ENCODE measurements around the gene WDR12. TPM values are rescaled to one million over a fixed set of nuclear protein-coding genes. Genes with fewer than 3 reads are reported as not detected.
"Not testable (repeated sequence)": the region's sequence is repeated elsewhere in the genome, so short reads cannot be mapped to it uniquely, and the experiment has no call there.

WDR12 gene
- total RNA-seq, 1 experiment from 2014 or later = 129 TPM

GRCh38 chr2:202910698-202911097, 775 bp downstream of the WDR12 start:
- Histone ChIP-seq H3K9me3 (ENCODE audit: low read length) (no peaks in the 10 kb centered on the region), H3K36me3 (ENCODE audit: insufficient read depth, low read length) (peaks cover 17% of the 10 kb centered on the region), H3K4me1 (ENCODE audit: low read length) (peaks cover 27% of the 10 kb centered on the region), H2AFZ (ENCODE audit: low read length) (no peak overlapping the region), H3K27ac (ENCODE audit: low read length) (peak overlapping the region; percentile 94), H4K20me1 (ENCODE audit: insufficient read depth, low read depth, low read length) (no peaks in the 10 kb centered on the region), H3K4me3 (ENCODE audit: low read length) (peak overlapping the region; percentile 99), H3K4me2 (ENCODE audit: low read depth, low read length, poor library complexity, severe bottlenecking) (peak overlapping the region; percentile 93), H3K27me3 (ENCODE audit: low read length) (no peaks in the 10 kb centered on the region), H3K9me2 (replicated peaks; ENCODE audit: insufficient read depth, low read length) (no peaks in the 10 kb centered on the region), H3K79me2 (ENCODE audit: low read length) (peaks cover 63% of the 10 kb centered on the region), H3K9ac (ENCODE audit: low read length) (peak overlapping the region; percentile 87)
- DNase-seq = peak; percentile 48

GRCh38 chr2:202910250-202910649, 1.2 kb downstream of the WDR12 start:
- peak overlapping the region; percentile 87 for H3K9ac ChIP-seq (ENCODE audit: low read length)
- peak overlapping the region; percentile 94; the same call in 1 of the 2 replicates for H3K27ac ChIP-seq (ENCODE audit: low read length)
- H3K4me2 ChIP-seq (ENCODE audit: low read depth, low read length, poor library complexity, severe bottlenecking) = peak overlapping the region; percentile 93
- H2AFZ ChIP-seq (ENCODE audit: low read length); H3K9me2 ChIP-seq (replicated peaks; ENCODE audit: insufficient read depth, low read length); DNase-seq; H3K27me3 ChIP-seq (ENCODE audit: low read length); H3K9me3 ChIP-seq (ENCODE audit: low read length); H4K20me1 ChIP-seq (ENCODE audit: insufficient read depth, low read depth, low read length): not testable (repeated sequence)
- H3K36me3 ChIP-seq (ENCODE audit: insufficient read depth, low read length) = peaks cover 22% of the 10 kb centered on the region
- H3K4me1 ChIP-seq (ENCODE audit: low read length) = peaks cover 27% of the 10 kb centered on the region
- H3K4me3 ChIP-seq (ENCODE audit: low read length) = peak overlapping the region; percentile 99
- peaks cover 67% of the 10 kb centered on the region for H3K79me2 ChIP-seq (ENCODE audit: low read length)

GRCh38 chr2:202909394-202910192, 1.9 kb downstream of the WDR12 start:
- Histone ChIP-seq H3K4me2 (ENCODE audit: low read depth, low read length, poor library complexity, severe bottlenecking) (peak overlapping the region; percentile 93), H2AFZ (ENCODE audit: low read length) (no peak overlapping the region), H4K20me1 (ENCODE audit: insufficient read depth, low read depth, low read length) (no peaks in the 10 kb centered on the region), H3K9ac (ENCODE audit: low read length) (peak overlapping the region; percentile 87; the same call in 1 of the 2 replicates), H3K27ac (ENCODE audit: low read length) (no peak overlapping the region; the same call in 1 of the 2 replicates), H3K9me3 (ENCODE audit: low read length) (no peaks in the 10 kb centered on the region), H3K4me3 (ENCODE audit: low read length) (peak overlapping the region; percentile 99), H3K36me3 (ENCODE audit: insufficient read depth, low read length) (peaks cover 24% of the 10 kb centered on the region), H3K79me2 (ENCODE audit: low read length) (peaks cover 74% of the 10 kb centered on the region), H3K9me2 (replicated peaks; ENCODE audit: insufficient read depth, low read length) (no peaks in the 10 kb centered on the region), H3K4me1 (ENCODE audit: low read length) (peaks cover 27% of the 10 kb centered on the region), H3K27me3 (ENCODE audit: low read length) (no peaks in the 10 kb centered on the region)
- peak; percentile 43 for DNase-seq

- H3K4me2 ChIP-seq (ENCODE audit: low read depth, low read length, poor library complexity, severe bottlenecking) = peak overlapping the region; percentile 93
- peaks cover 84% of the 10 kb centered on the region for H3K79me2 ChIP-seq (ENCODE audit: low read length)
- no peaks in the 10 kb centered on the region for H4K20me1 ChIP-seq (ENCODE audit: insufficient read depth, low read depth, low read length)
- H3K36me3 ChIP-seq (ENCODE audit: insufficient read depth, low read length) = peaks cover 29% of the 10 kb centered on the region
- H3K4me3 ChIP-seq (ENCODE audit: low read length) = no peak overlapping the region
- H2AFZ ChIP-seq (ENCODE audit: low read length) = no peak overlapping the region
- no peak overlapping the region; the same call in 1 of the 2 replicates for H3K27ac ChIP-seq (ENCODE audit: low read length)
- H3K9me3 ChIP-seq (ENCODE audit: low read length) = no peaks in the 10 kb centered on the region
- H3K4me1 ChIP-seq (ENCODE audit: low read length) = peaks cover 23% of the 10 kb centered on the region
- no peak overlapping the region for H3K9ac ChIP-seq (ENCODE audit: low read length)
- DNase-seq = no peak
- no peaks in the 10 kb centered on the region for H3K27me3 ChIP-seq (ENCODE audit: low read length)
- H3K9me2 ChIP-seq (replicated peaks; ENCODE audit: insufficient read depth, low read length) = no peaks in the 10 kb centered on the region
Observed at GRCh38 chr2:202908186-202908585, 3.3 kb downstream of the WDR12 start.

GRCh38 chr2:202905507-202905906, 6.0 kb downstream of the WDR12 start:
- H3K4me2 ChIP-seq (ENCODE audit: low read depth, low read length, poor library complexity, severe bottlenecking); DNase-seq; H3K27me3 ChIP-seq (ENCODE audit: low read length); H3K9me3 ChIP-seq (ENCODE audit: low read length); H3K9ac ChIP-seq (ENCODE audit: low read length); H3K4me3 ChIP-seq (ENCODE audit: low read length); H2AFZ ChIP-seq (ENCODE audit: low read length); H3K27ac ChIP-seq (ENCODE audit: low read length); H4K20me1 ChIP-seq (ENCODE audit: insufficient read depth, low read depth, low read length); H3K9me2 ChIP-seq (replicated peaks; ENCODE audit: insufficient read depth, low read length): not testable (repeated sequence)
- Histone ChIP-seq H3K36me3 (ENCODE audit: insufficient read depth, low read length) (peaks cover 36% of the 10 kb centered on the region), H3K79me2 (ENCODE audit: low read length) (peaks cover 92% of the 10 kb centered on the region), H3K4me1 (ENCODE audit: low read length) (peaks cover 23% of the 10 kb centered on the region)

GRCh38 chr2:202885190-202885589, 26.3 kb downstream of the WDR12 start:
- no peaks in the 10 kb centered on the region for H3K4me1 ChIP-seq (ENCODE audit: low read length)
- peaks cover 5% of the 10 kb centered on the region; the same call in 1 of the 2 replicates for H3K79me2 ChIP-seq (ENCODE audit: low read length)
- no peaks in the 10 kb centered on the region for H3K9me3 ChIP-seq (ENCODE audit: low read length)
- no peak overlapping the region for H3K4me3 ChIP-seq (ENCODE audit: low read length)
- peaks cover 51% of the 10 kb centered on the region for H3K36me3 ChIP-seq (ENCODE audit: insufficient read depth, low read length)
- no peaks in the 10 kb centered on the region for H3K9me2 ChIP-seq (replicated peaks; ENCODE audit: insufficient read depth, low read length)
- H3K27me3 ChIP-seq (ENCODE audit: low read length) = no peaks in the 10 kb centered on the region
- H3K27ac ChIP-seq (ENCODE audit: low read length) = no peak overlapping the region
- H3K4me2 ChIP-seq (ENCODE audit: low read depth, low read length, poor library complexity, severe bottlenecking) = no peak overlapping the region
- no peak overlapping the region for H2AFZ ChIP-seq (ENCODE audit: low read length)
- DNase-seq = no peak
- H3K9ac ChIP-seq (ENCODE audit: low read length) = no peak overlapping the region
- H4K20me1 ChIP-seq (ENCODE audit: insufficient read depth, low read depth, low read length) = no peaks in the 10 kb centered on the region

GRCh38 chr2:202883987-202884675, 27.3 kb downstream of the WDR12 start:
- no peak for DNase-seq
- H4K20me1 ChIP-seq (ENCODE audit: insufficient read depth, low read depth, low read length) = no peaks in the 10 kb centered on the region
- H3K9me3 ChIP-seq (ENCODE audit: low read length) = no peaks in the 10 kb centered on the region
- peaks cover 46% of the 10 kb centered on the region for H3K36me3 ChIP-seq (ENCODE audit: insufficient read depth, low read length)
- no peak overlapping the region for H3K4me3 ChIP-seq (ENCODE audit: low read length)
- peaks cover 4% of the 10 kb centered on the region; the same call in 1 of the 2 replicates for H3K79me2 ChIP-seq (ENCODE audit: low read length)
- H3K4me1 ChIP-seq (ENCODE audit: low read length) = no peaks in the 10 kb centered on the region
- H3K4me2 ChIP-seq (ENCODE audit: low read depth, low read length, poor library complexity, severe bottlenecking) = no peak overlapping the region
- no peaks in the 10 kb centered on the region for H3K27me3 ChIP-seq (ENCODE audit: low read length)
- H2AFZ ChIP-seq (ENCODE audit: low read length) = no peak overlapping the region
- H3K9me2 ChIP-seq (replicated peaks; ENCODE audit: insufficient read depth, low read length) = no peaks in the 10 kb centered on the region
- no peak overlapping the region for H3K9ac ChIP-seq (ENCODE audit: low read length)
- H3K27ac ChIP-seq (ENCODE audit: low read length) = no peak overlapping the region

GRCh38 chr2:202881570-202881969, 29.9 kb downstream of the WDR12 start:
- no peak for DNase-seq
- peaks cover 46% of the 10 kb centered on the region for H3K36me3 ChIP-seq (ENCODE audit: insufficient read depth, low read length)
- no peak overlapping the region for H3K27ac ChIP-seq (ENCODE audit: low read length)

More at GRCh38 chr2:202881570-202881969, 29.9 kb downstream of the WDR12 start:
- Histone ChIP-seq H3K79me2 (ENCODE audit: low read length) (no peaks in the 10 kb centered on the region), H3K9me3 (ENCODE audit: low read length) (no peaks in the 10 kb centered on the region), H2AFZ (ENCODE audit: low read length) (no peak overlapping the region), H4K20me1 (ENCODE audit: insufficient read depth, low read depth, low read length) (no peaks in the 10 kb centered on the region), H3K9me2 (replicated peaks; ENCODE audit: insufficient read depth, low read length) (no peaks in the 10 kb centered on the region), H3K4me1 (ENCODE audit: low read length) (no peaks in the 10 kb centered on the region), H3K9ac (ENCODE audit: low read length) (no peak overlapping the region), H3K4me3 (ENCODE audit: low read length) (no peak overlapping the region), H3K27me3 (ENCODE audit: low read length) (no peaks in the 10 kb centered on the region), H3K4me2 (ENCODE audit: low read depth, low read length, poor library complexity, severe bottlenecking) (no peak overlapping the region)
